HK-2 (cell line): ENCODE data around the gene PIN1.
A peak's percentile ranks its signal among the peaks of the same experiment; 100 is the strongest.
"Not testable (repeated sequence)": the region's sequence is repeated elsewhere in the genome, so short reads cannot be mapped to it uniquely, and the experiment has no call there.

Experiments
- DNase-seq: peaks from one replicate; pipeline ENCODE4 v3.0.0-alpha.2; 2018; ENCODE audit not compliant: unreplicated experiment

PIN1 gene

DNA sequence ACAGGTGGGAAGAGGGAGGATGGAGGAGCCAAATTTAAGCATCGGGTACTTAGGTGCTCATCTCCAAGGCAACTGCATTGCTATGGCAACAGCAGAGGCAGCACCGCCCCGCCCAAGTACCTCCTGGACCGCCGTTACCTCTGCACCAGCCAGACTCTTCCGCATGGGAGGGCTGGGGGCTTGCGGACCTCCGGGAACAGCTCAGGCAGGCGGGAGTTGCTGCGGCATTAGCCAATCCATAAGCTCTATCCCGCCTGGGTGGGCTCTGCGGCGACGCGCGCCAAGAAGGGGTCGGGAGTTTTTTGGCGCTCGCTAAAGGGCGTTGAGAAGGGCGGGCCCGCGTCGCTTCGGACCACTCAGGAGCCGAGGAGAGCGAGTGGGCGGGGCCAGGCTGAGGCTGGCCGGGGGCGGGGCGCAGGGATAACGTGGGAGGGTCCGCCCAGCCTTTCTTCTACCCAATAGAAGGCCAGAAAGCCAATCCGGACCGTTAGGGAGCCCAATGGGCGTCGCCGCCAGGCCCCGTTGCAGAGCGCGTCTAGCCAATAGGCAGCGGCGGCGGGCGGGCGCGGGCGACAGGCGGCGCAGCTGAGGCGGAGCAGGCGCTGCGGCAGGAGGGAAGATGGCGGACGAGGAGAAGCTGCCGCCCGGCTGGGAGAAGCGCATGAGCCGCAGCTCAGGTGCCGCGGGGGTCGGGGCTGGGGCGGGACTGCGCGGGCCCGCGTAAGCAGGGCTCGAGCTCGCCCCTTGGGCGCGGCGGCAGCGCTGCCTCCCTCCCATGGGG, at the start of gene PIN1:
TSS of gene PIN1 (plus strand) at position 593 of the 781 bp plus-strand sequence. CDS start at position 620, 27 bp downstream.
- peak; percentile 99 for DNase-seq

DNA sequence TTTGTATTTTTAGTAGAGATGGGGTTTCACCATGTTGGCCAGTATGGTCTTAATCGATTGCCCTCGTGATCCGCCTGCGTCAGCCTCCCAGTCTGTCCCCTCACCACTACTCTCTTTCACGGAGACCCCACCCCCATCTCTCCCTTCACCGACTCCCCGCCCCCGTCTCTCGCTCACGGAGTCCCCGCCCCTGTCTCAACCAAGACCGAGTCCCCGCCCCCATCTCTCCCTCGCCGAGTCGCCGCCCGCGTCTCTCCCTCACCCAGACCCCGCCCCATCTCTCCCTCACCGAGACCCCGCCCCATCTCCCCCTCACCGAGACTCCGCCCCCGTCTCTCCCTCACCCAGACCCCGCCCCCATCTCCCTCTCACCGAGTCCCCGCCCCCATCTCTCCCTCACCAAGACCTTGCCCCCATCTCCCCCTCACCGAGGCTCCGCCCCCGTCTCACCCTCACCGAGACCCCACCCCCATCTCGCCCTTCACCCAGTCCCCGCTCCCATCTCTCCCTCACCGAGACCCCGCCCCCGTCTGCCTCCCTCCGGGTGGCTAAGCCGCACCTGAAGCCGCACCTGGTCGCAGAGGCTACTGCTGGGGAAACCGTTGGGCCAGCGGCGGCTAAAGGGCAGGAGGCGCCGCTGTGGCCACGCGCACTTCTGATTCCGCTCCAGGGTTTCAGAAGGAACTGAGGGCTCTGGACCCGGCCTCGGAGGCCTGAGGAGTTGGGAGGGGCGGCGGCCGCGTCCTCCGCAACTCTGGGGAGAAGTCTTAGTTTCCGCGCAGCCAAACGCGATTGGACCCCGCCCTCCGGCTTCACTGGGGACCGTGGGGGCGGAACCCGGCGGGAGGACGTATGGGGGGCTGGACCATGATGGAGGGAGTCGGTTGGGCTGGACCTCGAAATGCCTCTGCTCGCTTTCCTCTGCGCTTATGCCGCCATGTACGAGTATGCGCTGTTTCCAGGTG, 49.5 kb upstream of the PIN1 start:
- no peak for DNase-seq

DNA sequence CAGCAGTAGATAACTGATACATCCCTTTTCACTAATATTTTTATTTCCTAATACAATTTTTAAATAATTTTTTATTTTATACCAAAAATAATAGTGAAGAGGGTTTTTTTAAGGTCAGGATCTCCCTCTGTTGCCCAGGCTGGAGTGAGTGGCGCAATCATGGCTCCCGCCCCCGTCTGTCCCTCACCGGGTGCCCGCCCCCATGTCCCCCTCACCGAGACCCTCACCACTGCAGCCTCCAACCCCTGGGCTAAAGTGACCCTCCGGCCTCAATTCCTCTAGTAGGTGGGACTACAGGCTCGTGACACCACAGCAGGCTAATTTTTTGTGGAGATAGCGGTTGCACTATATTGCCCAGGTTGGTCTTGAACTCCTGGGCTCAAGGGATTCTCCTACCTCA, 48.8 kb upstream of the PIN1 start:
- no peak for DNase-seq

DNA sequence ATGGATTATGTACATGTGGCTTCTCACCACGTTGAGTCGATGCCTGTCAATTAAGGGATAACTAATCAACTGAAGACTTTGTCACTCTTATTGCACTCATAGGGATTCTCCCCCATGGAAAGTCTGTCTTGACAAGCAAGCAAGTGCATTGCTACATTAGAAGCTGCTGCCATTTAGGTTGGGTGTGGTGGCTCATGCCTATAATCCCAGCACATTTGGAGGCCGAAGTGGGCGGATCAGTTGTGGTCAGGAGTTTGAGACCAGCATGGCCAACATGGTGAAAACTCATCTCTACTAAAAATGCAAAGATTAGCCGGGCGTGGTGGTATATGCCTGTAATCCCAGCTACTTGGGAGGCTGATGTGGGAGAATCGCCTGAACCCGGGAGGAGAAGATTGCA, 48.3 kb upstream of the PIN1 start:
- no peak for DNase-seq

DNA sequence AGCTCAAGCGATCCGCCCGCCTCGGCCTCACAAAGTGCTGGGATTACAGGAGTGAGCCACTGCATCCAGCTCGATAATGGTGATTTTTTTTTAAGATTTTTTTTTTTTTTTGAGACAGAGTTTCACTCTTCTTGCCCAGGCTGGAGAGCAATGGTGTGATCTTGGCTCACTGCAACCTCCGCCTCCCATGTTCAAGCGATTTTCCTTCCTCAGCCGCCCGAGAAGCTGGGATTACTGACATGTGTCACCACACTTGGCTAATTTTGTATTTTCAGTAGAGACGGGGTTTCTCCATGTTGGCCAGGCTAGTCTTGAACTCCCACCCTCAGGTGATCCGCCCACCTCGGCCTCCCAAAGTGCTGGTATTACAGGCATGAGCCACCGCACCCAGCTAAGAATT, 46.5 kb upstream of the PIN1 start:
- not testable (repeated sequence) for DNase-seq

DNA sequence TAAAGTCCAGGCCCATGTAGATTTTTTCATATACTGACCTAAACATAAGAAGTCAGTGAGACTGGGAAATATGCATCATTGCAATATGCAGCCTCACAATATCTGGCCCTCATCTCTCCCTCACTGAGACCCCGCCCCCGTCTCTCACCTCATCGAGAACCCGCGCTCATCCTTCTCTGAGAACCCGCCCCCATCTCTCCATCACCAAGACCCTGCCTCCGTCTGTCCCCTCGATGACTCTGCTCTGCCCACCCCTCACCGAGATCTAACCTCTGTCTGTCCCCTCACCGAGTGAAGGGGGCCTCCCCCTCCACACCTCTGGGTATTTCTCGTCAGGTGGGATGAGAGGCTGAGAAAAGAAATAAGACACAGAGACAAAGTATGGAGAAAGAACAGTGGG, 46.1 kb upstream of the PIN1 start:
- no peak for DNase-seq

DNA sequence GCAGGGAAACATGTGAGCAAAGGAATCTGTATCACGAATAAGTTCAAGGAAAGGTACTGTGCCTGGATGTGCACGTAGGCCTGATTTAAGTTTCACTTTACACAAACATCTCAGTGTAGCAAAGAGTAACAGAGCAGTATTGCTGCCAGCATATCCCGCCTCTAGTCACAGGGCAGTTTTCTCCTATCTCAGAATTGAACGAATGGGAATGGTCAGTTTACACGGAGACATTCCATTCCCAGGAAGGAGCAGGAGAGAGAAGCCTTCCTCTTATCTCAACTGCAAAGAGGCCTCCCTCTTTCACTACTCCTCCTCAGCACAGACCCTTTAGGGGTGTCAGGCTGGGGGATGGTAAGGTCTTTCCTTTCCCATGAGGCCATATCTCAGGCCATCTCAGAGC, 45.5 kb upstream of the PIN1 start:
- not testable (repeated sequence) for DNase-seq

DNA sequence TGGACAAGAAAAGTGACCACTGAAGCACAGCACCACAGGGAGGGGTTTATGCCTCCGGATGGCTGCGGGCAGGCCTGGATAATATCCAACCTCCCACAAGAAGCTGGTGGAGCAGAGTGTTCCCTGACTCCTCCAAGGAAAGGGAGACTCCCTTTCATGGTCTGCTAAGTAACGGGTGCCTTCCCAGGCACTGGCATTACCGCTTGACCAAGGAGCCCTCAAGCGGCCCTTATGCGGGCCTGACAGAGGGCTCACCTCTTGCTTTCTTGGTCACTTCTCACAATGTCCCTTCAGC, 44.1 kb upstream of the PIN1 start:
- not testable (repeated sequence) for DNase-seq

DNA sequence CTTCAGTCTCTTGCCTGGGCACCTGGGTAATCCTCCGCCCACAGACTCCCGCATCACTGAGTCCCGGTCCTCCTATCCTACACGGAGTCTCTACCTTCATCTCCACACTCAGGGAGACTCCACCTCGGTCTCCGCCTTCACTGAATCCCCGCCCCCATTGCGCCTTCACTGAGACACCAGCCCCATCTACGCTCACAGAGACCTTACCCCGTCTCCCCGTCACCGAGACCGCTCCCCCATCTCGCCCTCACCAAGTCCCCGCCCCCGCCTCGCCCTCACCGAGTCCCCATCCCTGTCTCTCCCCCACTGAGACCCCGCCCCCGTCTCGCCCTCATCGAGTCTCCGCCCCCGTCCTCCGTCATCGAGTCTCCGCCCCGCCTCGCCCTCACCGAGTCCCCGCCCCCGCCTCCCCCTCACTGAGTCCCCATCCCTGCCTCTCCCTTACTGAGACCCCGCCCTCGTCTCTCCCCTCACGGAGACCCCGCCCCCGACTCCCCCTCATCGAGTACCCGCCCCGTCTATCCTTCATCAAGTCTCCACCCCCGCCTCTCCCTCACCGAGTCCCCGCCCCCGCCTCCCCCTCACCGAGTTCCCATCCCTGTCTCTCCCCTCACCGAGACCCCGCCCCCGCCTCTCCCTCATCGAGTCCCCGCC, 43.4 kb upstream of the PIN1 start:
- DNase-seq: peak; percentile 18

DNA sequence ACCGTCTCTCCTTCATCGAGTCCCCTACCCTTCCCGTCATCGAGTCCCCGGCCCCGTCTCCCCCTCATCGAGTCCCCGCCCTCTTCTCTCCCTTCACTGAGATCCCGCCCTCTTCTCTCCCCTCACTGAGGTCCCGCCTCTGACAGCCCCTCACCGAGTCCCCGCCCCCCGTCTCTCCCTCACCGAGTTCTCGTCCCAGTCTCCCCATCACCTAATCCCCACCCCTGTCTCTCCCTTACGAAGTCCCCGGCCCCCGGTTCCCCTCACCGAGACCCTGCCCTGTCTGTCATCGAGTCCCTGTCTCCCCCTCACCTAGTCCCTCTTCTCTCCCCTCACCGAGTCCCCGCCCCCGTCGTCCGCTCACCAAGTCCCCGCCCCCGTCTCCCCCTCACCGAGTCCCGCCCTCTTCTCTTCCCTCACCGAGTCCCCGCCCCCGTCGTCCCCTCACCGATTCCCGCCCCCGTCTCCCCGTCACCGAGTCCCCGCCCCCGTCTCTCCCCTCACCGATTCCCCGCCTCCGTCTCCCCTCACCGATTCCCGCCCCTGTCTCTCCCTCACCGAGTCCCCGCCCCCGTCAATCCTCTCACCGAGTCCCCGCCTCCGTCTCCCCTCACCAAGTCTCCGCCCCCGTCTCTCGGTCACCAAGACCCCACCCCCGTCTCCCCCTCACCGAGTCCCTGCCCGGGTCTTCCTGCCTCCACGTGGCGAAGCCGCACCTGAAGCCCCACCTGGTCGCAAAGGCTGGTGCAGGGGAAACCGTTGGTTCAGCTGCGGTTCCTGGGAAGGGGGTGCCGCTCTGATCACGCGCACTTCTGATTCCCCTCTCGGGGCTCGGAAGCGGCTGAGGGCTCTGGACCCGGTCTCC, 42.7 kb upstream of the PIN1 start:
- no peak for DNase-seq

DNA sequence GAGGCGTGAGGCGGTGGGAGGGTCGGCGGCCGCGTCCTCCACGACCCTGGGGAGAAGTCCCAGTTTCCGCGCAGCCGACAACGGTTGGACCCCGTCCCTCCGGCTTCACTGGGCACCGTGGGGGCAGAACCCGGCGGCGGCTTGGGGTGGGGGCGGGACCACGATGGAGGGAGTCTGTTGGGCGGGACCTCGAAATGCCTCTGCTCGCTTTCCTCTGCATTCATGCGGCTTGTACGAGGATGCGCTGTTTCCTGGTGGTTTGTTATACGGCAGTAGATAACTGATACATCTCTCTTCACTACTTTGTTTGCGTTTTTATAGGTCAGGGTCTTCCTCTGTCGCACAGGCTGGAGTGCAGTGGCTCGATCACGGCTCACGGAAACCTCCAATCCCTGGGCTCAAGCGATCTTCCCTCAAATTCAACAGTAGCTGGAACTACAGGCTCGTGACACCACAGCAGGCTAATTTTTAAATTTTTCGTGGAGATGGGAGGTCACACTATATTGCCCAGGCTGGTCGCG, 42.0 kb upstream of the PIN1 start:
- no peak for DNase-seq

DNA sequence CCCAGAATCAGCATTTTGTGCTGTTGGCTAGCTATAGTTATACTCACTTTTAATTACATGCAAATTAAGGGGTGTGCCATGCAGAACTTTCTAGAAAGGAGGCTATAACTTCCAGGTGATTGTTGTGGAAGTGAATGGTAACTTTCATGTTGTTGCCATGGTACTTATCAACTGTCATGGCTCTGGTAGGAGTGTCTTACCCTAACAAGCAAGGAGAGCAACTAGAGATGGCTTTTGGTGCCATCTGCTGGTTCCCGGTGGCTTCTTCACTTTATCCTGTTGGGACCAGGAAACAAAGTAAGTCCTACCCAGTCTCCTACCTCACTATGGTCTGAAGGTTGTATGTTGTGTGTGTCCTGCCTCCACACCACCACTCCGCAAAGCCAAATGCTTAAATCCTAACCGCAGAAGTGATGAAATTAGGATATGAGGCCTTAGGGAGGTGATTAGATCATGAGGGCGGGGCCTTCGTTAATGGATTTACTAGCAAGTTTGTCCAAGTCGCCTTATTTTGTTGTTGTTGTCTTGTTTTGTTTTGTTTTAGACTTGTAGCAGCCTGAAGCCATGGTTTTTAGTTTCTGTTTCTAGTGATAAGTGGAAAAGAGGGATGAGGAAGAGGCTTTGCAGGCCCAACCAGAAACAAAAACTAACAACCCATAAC, 38.9 kb upstream of the PIN1 start:
- peak; percentile 65 for DNase-seq

DNA sequence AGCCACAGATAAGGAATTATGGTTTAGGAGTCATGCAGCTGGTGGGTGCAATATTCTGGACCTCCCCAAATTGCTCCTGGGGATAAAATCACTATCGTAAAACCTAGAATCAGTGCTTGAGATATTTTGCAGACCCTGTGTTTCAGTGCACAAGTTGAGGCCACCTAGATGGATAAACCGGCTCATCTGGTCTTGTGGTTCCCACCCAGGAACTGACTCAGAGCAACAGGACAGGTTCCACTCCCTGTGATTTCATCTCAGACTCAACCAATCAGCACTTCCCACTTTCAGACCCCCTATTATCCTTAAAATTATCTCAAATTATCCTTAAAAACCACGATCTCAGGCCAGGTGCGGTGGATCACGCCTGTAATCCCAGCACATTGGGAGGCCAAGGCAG, 37.2 kb upstream of the PIN1 start:
- no peak for DNase-seq

DNA sequence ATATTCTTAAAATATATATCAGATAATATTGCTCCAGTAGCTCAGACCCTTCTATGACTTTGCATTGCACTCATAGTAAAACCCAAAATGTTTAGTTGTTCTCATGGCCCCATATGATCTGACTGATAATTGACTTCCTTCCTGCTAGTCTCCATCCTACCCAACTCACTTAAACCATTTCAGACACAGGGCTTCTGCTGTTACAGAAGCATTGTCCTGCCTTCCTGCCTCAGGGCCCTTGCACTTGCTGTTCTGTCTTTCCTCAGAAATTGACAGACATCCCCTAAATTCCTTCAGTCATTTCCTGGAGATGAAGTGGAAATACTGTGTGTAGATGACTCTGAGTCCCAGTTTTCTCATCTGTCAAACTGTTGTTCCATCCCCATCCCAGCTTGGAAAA, 36.0 kb upstream of the PIN1 start:
- DNase-seq: no peak

DNA sequence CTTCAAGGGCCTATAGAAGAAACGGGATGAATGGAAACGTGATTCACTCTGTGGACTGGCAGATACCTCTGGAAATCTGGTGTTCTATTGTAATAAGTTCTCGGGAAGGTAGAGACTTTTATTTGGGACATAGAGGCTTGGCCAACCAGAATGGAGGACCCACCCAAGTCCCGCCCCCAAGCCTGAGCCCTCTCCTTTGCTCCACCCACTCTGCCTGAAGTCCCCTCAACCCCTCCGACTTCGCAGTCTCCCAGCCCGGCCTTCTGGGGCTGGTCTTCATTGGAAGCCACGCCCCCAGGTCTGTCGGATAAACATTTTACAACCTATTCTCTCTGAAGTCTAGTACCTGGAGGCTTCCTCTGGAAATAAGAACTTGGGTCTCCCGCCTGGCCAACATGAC, 33.1 kb upstream of the PIN1 start:
- no peak for DNase-seq

DNA sequence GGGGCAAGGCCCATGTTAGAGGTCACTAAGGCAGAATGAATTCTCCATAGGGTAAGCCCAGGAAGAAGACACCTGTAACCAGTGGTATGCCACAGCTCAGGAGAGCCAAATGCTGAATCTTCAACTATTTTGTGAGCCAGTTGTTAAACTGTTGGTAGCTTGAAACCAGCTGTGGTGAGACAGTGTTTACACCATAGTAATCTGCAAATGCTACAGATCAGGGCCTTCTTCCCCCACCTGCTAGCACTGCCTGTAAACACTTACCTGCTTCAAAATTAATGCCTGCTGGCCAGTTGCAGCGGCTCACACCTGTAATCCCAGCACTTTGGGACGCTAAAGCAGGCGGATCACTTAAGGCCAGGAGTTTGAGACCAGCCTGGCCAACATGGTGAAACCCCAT, 28.3 kb upstream of the PIN1 start:
- DNase-seq: no peak

DNA sequence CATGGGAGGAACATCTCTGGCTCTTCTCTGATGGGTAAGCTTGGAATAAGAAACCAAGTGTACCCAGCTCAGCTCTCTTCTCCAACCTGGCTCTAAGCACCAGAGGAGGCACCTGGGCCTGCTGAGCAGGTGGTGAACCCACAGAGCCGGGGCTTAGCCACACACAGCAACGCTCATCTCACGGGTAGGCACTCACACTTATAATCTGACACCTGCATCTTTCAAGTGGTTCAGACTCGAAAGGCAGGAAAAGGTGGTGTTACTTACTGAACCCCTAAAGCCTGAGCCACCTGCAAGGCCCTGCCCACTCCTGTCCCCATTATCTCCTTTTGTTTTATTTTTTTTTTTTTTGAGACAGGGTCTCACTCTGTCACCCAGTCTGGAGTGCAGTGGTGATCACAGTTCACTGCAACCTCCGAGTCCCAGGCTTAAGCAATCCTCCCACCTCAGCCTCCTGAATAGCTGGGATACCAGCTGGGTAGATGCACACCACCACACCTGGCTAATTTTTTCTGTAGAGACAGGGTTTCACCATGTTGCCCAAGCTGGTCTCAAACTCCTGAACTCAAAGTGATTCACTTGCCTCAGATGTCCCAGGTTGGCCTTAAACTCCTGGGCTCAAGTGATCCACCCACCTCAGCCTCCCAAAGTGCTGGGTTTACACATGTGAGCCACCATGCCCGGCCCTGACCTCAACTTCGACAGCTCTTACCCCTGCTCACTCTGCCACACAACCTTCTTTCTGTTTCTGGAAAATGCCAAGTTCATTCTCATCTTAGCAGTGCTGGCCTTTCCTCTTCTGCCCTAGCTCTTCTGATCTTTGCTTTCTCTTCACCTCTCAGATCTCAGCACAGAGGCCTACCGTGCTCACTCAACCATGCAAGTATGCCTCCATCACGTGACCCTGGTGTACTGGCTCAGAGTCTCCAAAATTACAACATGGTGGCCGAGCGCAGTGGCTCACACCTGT, 26.0 kb upstream of the PIN1 start:
- DNase-seq: no peak

DNA sequence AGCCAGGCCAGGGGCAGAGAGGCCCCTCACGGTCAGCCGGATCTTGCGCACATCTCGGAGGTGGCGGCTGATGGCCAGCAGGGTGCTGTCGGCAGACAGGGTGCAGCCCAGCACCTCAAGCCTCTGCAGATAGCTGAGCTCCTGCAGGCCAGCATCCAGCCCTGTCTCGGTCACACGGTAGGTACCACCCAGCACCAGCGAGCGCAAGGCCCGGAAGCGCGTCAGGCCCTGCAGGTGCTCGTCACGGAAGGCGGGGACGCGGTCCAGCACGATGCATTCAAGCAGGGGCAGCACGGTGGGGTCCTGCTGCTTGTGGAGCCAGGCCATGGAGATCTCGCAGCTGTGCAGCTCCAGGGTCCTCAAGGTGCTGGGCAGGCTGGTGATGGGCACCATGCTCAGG, 24.0 kb upstream of the PIN1 start:
- DNase-seq: no peak

DNA sequence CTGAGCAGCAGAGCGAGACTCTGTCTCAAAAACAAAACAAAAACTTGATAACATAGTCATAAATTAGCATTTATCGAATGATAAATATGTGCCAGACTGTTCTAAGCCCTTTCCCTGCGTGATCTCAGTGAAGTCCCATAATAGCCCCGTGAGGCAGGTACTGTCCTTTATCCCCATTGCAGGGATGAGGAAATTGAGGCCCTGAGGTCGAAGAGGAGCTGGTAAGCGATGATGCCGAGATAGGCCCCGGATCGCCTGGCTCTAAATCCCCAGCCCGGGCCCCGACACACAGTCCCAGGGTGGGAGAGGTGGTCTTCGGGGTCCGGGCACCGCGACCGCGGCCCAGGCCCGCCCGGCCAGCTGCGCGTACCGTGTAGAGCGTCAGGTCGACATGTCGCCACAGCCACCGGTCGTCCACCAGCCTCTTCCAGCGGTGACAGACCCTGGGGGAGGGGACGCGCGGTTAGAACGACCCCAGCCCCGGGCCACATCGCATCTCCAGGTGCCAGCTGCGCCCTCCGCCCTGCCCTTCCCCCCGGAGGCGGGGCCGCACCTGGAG, 16.9 kb upstream of the PIN1 start:
- DNase-seq: peak; percentile 10
